Bronchus fibroblast of lung (primary cell): Measurements from ENCODE around the gene MAL. TPM values are rescaled to one million over a fixed set of nuclear protein-coding genes. Genes with fewer than 3 reads are reported as not detected.

Experiments
- total RNA-seq: library from RNA; depleted of rRNA; stranded (reverse); fragments of >200 nt; gene quantifications from 2 replicates; pipeline ENCODE4 v1.2.3, GENCODE V29; 2015

Gene MAL
- total RNA-seq, result not detected in 2 replicates

GRCh38 chr2:95025406-95026319 is at the start of gene MAL:
Gene MAL, plus strand, starts transcription at chr2:95025708. Its CDS starts 85 bp downstream, at chr2:95025793.

Other genes starting within 250 kb of the MAL start
- gene TEKT4, start 154.3 kb upstream of the MAL start, total RNA-seq, result not detected in 2 replicates
- gene MRPS5, start 96.1 kb downstream of the MAL start, total RNA-seq, result 37.3 and 43.0 TPM in 2 replicates
- 4.6 and 5.5 TPM in 2 replicates for gene ZNF514, start 134.1 kb downstream of the MAL start, total RNA-seq
- gene ZNF2, start 140.1 kb downstream of the MAL start, total RNA-seq, result 2.5 and 2.7 TPM in 2 replicates
- 2.2 and 2.8 TPM in 2 replicates for gene ZNF892, start 181.8 kb downstream of the MAL start, total RNA-seq
- gene PROM2, start 248.7 kb downstream of the MAL start, total RNA-seq, result 0.17 and 0.45 TPM in 2 replicates